ENCODE data around the gene TMOD2. TPM values are rescaled to one million over a fixed set of nuclear protein-coding genes. Genes with fewer than 3 reads are reported as not detected.

Gene TMOD2
- total RNA-seq, 1 donor from 2014 or later = 4.3 TPM

- H3K4me1 Mint-ChIP-seq (ENCODE audit: unreplicated experiment) = peaks cover 6% of the 10 kb centered on the region
- H3K4me3 Mint-ChIP-seq (ENCODE audit: unreplicated experiment) = no peak overlapping the region
- no peak for TF ChIP-seq CTCF (IDR thresholded peaks at IDR 0.05)
- H3K36me3 Mint-ChIP-seq (ENCODE audit: unreplicated experiment) = peaks cover 8% of the 10 kb centered on the region
- DNase-seq (ENCODE audit: extremely low spot score, unreplicated experiment) = no peak
- H3K27me3 Mint-ChIP-seq (ENCODE audit: unreplicated experiment) = no peaks in the 10 kb centered on the region
- H3K9me3 Mint-ChIP-seq (ENCODE audit: unreplicated experiment) = no peaks in the 10 kb centered on the region
- H3K27ac Mint-ChIP-seq (ENCODE audit: unreplicated experiment) = no peak overlapping the region
Measured at GRCh38 chr15:51812598-51812997, 61.2 kb downstream of the TMOD2 start.

- H3K4me3 Mint-ChIP-seq (ENCODE audit: unreplicated experiment) = no peak overlapping the region
- H3K27ac Mint-ChIP-seq (ENCODE audit: unreplicated experiment) = peak overlapping the region; percentile 57
- no peaks in the 10 kb centered on the region for H3K27me3 Mint-ChIP-seq (ENCODE audit: unreplicated experiment)
- peaks cover 5% of the 10 kb centered on the region for H3K36me3 Mint-ChIP-seq (ENCODE audit: unreplicated experiment)
- DNase-seq (ENCODE audit: extremely low spot score, unreplicated experiment) = no peak
- peaks cover 2% of the 10 kb centered on the region for H3K9me3 Mint-ChIP-seq (ENCODE audit: unreplicated experiment)
- TF ChIP-seq CTCF (IDR thresholded peaks at IDR 0.05) = no peak
- peaks cover 12% of the 10 kb centered on the region for H3K4me1 Mint-ChIP-seq (ENCODE audit: unreplicated experiment)
Measured at GRCh38 chr15:51814606-51815005, 63.2 kb downstream of the TMOD2 start.

- Mint-ChIP-seq H3K9me3 (ENCODE audit: unreplicated experiment) (peaks cover 21% of the 10 kb centered on the region), H3K4me3 (ENCODE audit: unreplicated experiment) (no peak overlapping the region), H3K36me3 (ENCODE audit: unreplicated experiment) (peaks cover 17% of the 10 kb centered on the region), H3K27me3 (ENCODE audit: unreplicated experiment) (no peaks in the 10 kb centered on the region), H3K27ac (ENCODE audit: unreplicated experiment) (no peak overlapping the region), H3K4me1 (ENCODE audit: unreplicated experiment) (peaks cover 12% of the 10 kb centered on the region)
- TF ChIP-seq CTCF (IDR thresholded peaks at IDR 0.05) = no peak
- DNase-seq (ENCODE audit: extremely low spot score, unreplicated experiment) = no peak
Measured at GRCh38 chr15:51816611-51817010, 65.2 kb downstream of the TMOD2 start.

- H3K36me3 Mint-ChIP-seq (ENCODE audit: unreplicated experiment) = peaks cover 17% of the 10 kb centered on the region
- DNase-seq (ENCODE audit: extremely low spot score, unreplicated experiment) = no peak
- H3K4me3 Mint-ChIP-seq (ENCODE audit: unreplicated experiment) = no peak overlapping the region
- no peak overlapping the region for H3K27ac Mint-ChIP-seq (ENCODE audit: unreplicated experiment)
- TF ChIP-seq CTCF (IDR thresholded peaks at IDR 0.05) = no peak
- H3K4me1 Mint-ChIP-seq (ENCODE audit: unreplicated experiment) = peaks cover 12% of the 10 kb centered on the region
- peaks cover 21% of the 10 kb centered on the region for H3K9me3 Mint-ChIP-seq (ENCODE audit: unreplicated experiment)
- H3K27me3 Mint-ChIP-seq (ENCODE audit: unreplicated experiment) = no peaks in the 10 kb centered on the region
Measured at GRCh38 chr15:51818150-51818549, 66.8 kb downstream of the TMOD2 start.

- no peak overlapping the region for H3K4me3 Mint-ChIP-seq (ENCODE audit: unreplicated experiment)
- peaks cover 7% of the 10 kb centered on the region for H3K9me3 Mint-ChIP-seq (ENCODE audit: unreplicated experiment)
- no peak for DNase-seq (ENCODE audit: extremely low spot score, unreplicated experiment)
- no peak for TF ChIP-seq CTCF (IDR thresholded peaks at IDR 0.05)
- no peak overlapping the region for H3K27ac Mint-ChIP-seq (ENCODE audit: unreplicated experiment)
- H3K27me3 Mint-ChIP-seq (ENCODE audit: unreplicated experiment) = no peaks in the 10 kb centered on the region
- H3K36me3 Mint-ChIP-seq (ENCODE audit: unreplicated experiment) = peaks cover 7% of the 10 kb centered on the region
- peaks cover 23% of the 10 kb centered on the region for H3K4me1 Mint-ChIP-seq (ENCODE audit: unreplicated experiment)
Measured at GRCh38 chr15:51825698-51826097, 74.3 kb downstream of the TMOD2 start.

All from osteocyte (in vitro differentiated cells).